Osteocyte (in vitro differentiated cells): ENCODE measurements around the gene KMT2D. TPM values are rescaled to one million over a fixed set of nuclear protein-coding genes. Genes with fewer than 3 reads are reported as not detected.
A peak's percentile ranks its signal among the peaks of the same experiment; 100 is the strongest.

ENCODE experiments used
- DNase-seq: peaks from one replicate; pipeline ENCODE4 v3.0.0; 2021; ENCODE audit warnings: mixed read lengths; ENCODE audit not compliant: unreplicated experiment; ENCODE audit errors: extremely low spot score
- H3K27ac Mint-ChIP-seq: one replicate; pipeline ENCODE4 v1.8.0; 2021; ENCODE audit warnings: mild to moderate bottlenecking, mixed read lengths; ENCODE audit not compliant: unreplicated experiment
- H3K27me3 Mint-ChIP-seq: one replicate; pipeline ENCODE4 v1.8.0; 2021; ENCODE audit warnings: mixed read lengths; ENCODE audit not compliant: unreplicated experiment
- H3K36me3 Mint-ChIP-seq: one replicate; pipeline ENCODE4 v1.8.0; 2021; ENCODE audit warnings: mixed read lengths; ENCODE audit not compliant: unreplicated experiment
- H3K4me1 Mint-ChIP-seq: one replicate; pipeline ENCODE4 v1.8.0; 2021; ENCODE audit warnings: mixed read lengths; ENCODE audit not compliant: unreplicated experiment
- H3K4me3 Mint-ChIP-seq: one replicate; pipeline ENCODE4 v1.8.0; 2021; ENCODE audit warnings: mild to moderate bottlenecking, moderate library complexity, mixed read lengths; ENCODE audit not compliant: unreplicated experiment
- H3K9me3 Mint-ChIP-seq: one replicate; pipeline ENCODE4 v1.8.0; 2021; ENCODE audit warnings: mixed read lengths; ENCODE audit not compliant: unreplicated experiment
- total RNA-seq: library from RNA; stranded (reverse); gene quantifications from 2 replicates; pipeline ENCODE4 v1.2.1, GENCODE V29; 2021
- TF ChIP-seq, protein P1 (sequence below): fragments of 200-600 bp; sonication (generic); IDR thresholded peaks from 2 replicates; pipeline ENCODE4 v1.5.0; 2021; ENCODE audit warnings: antibody characterized with exemption, mild to moderate bottlenecking, moderate library complexity

The KMT2D gene
- total RNA-seq, 1 donor from 2014 or later, result 91.2 TPM

DNA sequence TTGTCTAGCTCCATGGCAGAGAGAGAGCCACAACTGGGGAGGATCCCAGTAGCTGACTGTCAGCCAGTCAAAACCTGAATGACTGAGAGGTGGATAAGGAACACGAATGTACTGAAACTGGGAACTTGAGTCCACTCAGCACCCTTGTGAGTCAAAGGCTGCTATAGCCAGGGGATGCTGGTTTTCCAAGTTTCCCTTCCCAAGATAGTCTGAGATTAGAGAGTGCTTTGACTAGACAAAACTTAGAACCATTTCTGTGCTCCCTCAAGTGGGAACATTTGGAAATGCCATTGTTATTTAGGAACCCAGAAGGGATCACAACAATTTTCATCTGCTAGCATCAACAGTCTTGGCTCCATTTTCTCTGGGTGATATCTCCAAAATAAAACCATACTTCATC lies 46.0 kb downstream of the KMT2D start:
- Mint-ChIP-seq H3K27me3 (no peaks in the 10 kb centered on the region), H3K36me3 (peaks cover 14% of the 10 kb centered on the region), H3K27ac (peak overlapping the region; percentile 20), H3K4me1 (peaks cover 27% of the 10 kb centered on the region), H3K4me3 (no peak overlapping the region), H3K9me3 (no peaks in the 10 kb centered on the region)
- TF ChIP-seq, protein P1, sequence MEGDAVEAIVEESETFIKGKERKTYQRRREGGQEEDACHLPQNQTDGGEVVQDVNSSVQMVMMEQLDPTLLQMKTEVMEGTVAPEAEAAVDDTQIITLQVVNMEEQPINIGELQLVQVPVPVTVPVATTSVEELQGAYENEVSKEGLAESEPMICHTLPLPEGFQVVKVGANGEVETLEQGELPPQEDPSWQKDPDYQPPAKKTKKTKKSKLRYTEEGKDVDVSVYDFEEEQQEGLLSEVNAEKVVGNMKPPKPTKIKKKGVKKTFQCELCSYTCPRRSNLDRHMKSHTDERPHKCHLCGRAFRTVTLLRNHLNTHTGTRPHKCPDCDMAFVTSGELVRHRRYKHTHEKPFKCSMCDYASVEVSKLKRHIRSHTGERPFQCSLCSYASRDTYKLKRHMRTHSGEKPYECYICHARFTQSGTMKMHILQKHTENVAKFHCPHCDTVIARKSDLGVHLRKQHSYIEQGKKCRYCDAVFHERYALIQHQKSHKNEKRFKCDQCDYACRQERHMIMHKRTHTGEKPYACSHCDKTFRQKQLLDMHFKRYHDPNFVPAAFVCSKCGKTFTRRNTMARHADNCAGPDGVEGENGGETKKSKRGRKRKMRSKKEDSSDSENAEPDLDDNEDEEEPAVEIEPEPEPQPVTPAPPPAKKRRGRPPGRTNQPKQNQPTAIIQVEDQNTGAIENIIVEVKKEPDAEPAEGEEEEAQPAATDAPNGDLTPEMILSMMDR, result peak; percentile 39
- no peak for DNase-seq

DNA sequence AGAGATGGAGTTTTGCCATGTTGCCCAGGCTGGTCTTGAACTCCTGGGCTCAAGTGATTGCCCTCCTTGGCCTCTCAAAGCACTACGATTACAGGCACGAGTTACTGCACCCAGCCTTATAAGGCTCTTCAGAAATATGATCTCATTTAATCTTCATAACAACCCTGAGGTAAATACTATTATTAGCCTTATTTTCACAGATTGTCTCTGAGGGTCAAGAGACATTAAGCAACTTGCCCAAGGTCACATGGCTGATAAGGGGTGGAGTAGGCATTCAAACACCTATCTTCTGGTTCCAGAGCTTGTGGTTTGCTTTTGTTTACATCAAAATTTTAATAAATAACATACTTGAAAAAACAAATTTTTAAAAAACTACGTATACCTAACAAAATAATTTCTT lies 47.2 kb downstream of the KMT2D start:
- TF ChIP-seq, protein P1, result no peak
- peaks cover 22% of the 10 kb centered on the region for H3K36me3 Mint-ChIP-seq

DNA sequence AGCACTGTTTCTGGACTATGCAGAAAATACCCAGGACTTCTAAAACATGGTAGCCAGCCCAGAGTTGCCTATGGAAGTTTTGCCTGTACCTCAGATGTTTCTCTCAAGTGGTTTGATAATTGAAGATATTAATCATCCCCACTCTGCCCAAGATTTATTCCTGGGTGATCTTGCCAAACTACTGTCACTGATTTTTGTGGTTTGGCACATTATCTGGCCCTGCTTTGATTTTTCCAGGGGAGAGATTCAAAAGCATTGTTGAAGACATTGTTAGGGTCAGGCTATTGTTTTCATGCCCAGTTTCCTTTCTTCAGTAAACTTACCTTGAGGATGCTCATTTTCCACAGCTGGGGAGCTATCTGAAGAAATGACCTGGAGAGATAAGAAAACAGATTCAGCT lies 47.9 kb downstream of the KMT2D start:
- no peaks in the 10 kb centered on the region for H3K27me3 Mint-ChIP-seq
- H3K4me3 Mint-ChIP-seq, result no peak overlapping the region
- TF ChIP-seq, protein P1, result no peak
- H3K36me3 Mint-ChIP-seq, result peaks cover 26% of the 10 kb centered on the region
- H3K9me3 Mint-ChIP-seq, result no peaks in the 10 kb centered on the region
- H3K4me1 Mint-ChIP-seq, result peaks cover 20% of the 10 kb centered on the region
- DNase-seq, result no peak
- H3K27ac Mint-ChIP-seq, result no peak overlapping the region

More for the DNA sequence above, 47.2 kb downstream of the KMT2D start:
- peaks cover 22% of the 10 kb centered on the region for H3K4me1 Mint-ChIP-seq
- no peak overlapping the region for H3K27ac Mint-ChIP-seq
- no peaks in the 10 kb centered on the region for H3K27me3 Mint-ChIP-seq
- H3K4me3 Mint-ChIP-seq, result no peak overlapping the region
- DNase-seq, result no peak
- no peaks in the 10 kb centered on the region for H3K9me3 Mint-ChIP-seq

Other genes starting within 250 kb of the KMT2D start
- 66.5 and 83.3 TPM in 2 replicates for gene CACNB3, start 242.3 kb downstream of the KMT2D start, total RNA-seq
- gene DDX23, start 208.6 kb downstream of the KMT2D start, total RNA-seq, result 67.3 and 72.2 TPM in 2 replicates
- 0.89 and 1.0 TPM in 2 replicates for gene RND1, start 194.9 kb downstream of the KMT2D start, total RNA-seq
- 16.2 and 16.4 TPM in 2 replicates for gene FKBP11, start 135.3 kb downstream of the KMT2D start, total RNA-seq
- 138 and 144 TPM in 2 replicates for gene ARF3, start 103.3 kb downstream of the KMT2D start, total RNA-seq
- not detected in 2 replicates for gene WNT10B, start 89.1 kb downstream of the KMT2D start, total RNA-seq
- gene WNT1, start 82.5 kb downstream of the KMT2D start, total RNA-seq, result not detected in 2 replicates
- gene DDN, start 61.4 kb downstream of the KMT2D start, total RNA-seq, result 0.08 and 0.26 TPM in 2 replicates
- 75.6 and 80.6 TPM in 2 replicates for gene PRKAG1, start 42.0 kb downstream of the KMT2D start, total RNA-seq
- gene RHEBL1, start 9.2 kb upstream of the KMT2D start, total RNA-seq, result 0.86 and 1.2 TPM in 2 replicates
- 0.13 TPM in 1 of 2 replicates, not detected in the other for gene DHH, start 34.0 kb upstream of the KMT2D start, total RNA-seq
- gene LMBR1L, start 50.1 kb upstream of the KMT2D start, total RNA-seq, result 85.2 and 86.1 TPM in 2 replicates
- gene TUBA1B, start 70.6 kb upstream of the KMT2D start, total RNA-seq, result 497 and 503 TPM in 2 replicates
- gene TUBA1A, start 128.3 kb upstream of the KMT2D start, total RNA-seq, result 466 and 471 TPM in 2 replicates
- gene TUBA1C, start 204.3 kb upstream of the KMT2D start, total RNA-seq, result 136 and 142 TPM in 2 replicates
- not detected in 2 replicates for gene PRPH, start 234.4 kb upstream of the KMT2D start, total RNA-seq